ENCODE results near the gene GRB7. TPM values are rescaled to one million over a fixed set of nuclear protein-coding genes. Genes with fewer than 3 reads are reported as not detected.

Gene GRB7
- total and polyA plus RNA-seq, 8 donors = 12.4 to 34.2 (median 28.2) TPM

DNA sequence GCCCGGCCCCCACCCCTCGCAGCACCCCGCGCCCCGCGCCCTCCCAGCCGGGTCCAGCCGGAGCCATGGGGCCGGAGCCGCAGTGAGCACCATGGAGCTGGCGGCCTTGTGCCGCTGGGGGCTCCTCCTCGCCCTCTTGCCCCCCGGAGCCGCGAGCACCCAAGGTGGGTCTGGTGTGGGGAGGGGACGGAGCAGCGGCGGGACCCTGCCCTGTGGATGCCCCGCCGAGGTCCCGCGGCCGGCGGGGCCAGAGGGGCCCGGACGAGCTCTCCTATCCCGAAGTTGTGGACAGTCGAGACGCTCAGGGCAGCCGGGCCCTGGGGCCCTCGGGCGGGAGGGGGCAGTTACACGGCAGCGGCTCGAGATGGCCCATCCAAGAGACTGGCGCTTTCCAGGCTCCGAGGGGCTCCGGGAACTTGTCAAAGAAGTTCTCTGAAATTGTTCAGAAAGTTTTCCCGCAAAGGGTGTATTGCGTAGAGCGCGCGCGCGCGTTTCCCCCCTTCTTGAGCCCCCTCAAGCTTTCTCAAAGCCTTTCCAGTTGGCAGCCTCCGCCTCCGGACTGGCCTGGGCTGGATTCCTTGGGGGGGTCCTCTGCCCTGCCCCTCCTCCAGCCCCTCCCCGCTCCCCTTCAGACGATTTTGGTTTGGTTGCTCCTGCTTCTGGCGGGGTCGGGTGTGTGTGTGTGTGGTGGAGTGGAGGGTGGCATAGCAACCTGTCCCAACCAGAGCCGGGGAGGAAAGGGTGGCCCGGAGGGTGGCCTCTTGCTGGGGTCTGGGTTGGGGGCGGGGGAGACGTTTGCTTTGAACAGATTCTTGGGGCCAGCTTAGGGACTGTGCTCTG, 37.4 kb upstream of the GRB7 start:
- TF ChIP-seq, protein P1, sequence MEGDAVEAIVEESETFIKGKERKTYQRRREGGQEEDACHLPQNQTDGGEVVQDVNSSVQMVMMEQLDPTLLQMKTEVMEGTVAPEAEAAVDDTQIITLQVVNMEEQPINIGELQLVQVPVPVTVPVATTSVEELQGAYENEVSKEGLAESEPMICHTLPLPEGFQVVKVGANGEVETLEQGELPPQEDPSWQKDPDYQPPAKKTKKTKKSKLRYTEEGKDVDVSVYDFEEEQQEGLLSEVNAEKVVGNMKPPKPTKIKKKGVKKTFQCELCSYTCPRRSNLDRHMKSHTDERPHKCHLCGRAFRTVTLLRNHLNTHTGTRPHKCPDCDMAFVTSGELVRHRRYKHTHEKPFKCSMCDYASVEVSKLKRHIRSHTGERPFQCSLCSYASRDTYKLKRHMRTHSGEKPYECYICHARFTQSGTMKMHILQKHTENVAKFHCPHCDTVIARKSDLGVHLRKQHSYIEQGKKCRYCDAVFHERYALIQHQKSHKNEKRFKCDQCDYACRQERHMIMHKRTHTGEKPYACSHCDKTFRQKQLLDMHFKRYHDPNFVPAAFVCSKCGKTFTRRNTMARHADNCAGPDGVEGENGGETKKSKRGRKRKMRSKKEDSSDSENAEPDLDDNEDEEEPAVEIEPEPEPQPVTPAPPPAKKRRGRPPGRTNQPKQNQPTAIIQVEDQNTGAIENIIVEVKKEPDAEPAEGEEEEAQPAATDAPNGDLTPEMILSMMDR (IDR thresholded peaks at IDR 0.05) = no peak
- Histone ChIP-seq H3K27me3 (peaks cover 0 to 39% of the 10 kb centered on the region in 2 donors), H3K9me3 (no peaks in the 10 kb centered on the region), H3K27ac (peak overlapping the region; percentile 47 to 76), H3K4me3 (peak overlapping the region; percentile 54 to 67), H3K36me3 (no peaks in the 10 kb centered on the region), H3K4me1 (peaks cover 17 to 41% of the 10 kb centered on the region in 2 donors)
- ATAC-seq (peak; percentile 28), DNase-seq (peak in 3 of 4 donors; percentile 71 to 84 (median 84))
- intact Hi-C loops (cut with DNase I) = no loop called here

DNA sequence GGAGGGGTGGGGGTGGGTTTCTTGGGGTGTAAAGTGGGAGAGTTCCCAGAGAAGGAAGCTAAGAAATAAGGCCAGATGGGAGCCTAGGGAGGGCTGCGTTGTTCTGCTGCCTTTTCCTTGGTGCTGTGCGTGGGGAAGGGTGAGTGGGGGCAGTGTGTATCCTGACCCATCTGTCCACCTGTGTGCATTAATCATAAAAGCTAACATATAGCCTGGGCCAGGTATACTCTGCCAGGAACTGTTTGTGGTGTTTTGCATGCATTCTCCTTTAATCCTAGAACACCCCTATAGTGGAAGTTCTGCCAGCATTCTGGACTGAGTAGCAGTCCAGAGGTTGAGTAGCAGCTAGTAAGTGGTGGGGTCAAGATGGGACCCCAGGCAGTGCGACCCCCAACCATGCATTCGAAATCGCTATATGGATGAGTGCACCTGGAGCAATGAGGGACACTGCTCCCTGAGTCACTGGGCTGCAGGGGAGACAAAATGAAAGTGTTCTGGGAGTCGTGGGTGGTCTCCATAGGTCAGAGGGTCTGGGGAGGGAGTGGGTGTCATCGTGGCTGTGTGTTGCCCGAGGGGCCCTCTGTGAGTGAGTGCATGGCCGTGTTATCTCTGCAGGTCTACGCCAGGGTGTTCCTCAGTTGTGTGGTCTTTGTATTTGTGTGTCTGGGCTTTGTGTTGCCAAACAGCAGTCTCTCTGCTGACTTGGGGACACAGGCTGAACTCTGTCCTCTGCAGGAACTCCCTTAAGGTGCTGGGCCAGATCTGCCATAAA, 36.5 kb upstream of the GRB7 start:
- no peak overlapping the region for H3K27ac ChIP-seq
- intact Hi-C loops (cut with DNase I) = no loop called here
- ATAC-seq (no peak), DNase-seq (peak in 1 of 4 donors; percentile 27)
- no peaks in the 10 kb centered on the region for H3K9me3 ChIP-seq
- peaks cover 19 to 41% of the 10 kb centered on the region in 2 donors for H3K4me1 ChIP-seq
- H3K4me3 ChIP-seq = peak overlapping the region; percentile 54 to 67
- no peaks in the 10 kb centered on the region for H3K36me3 ChIP-seq
- H3K27me3 ChIP-seq = peaks cover 0 to 39% of the 10 kb centered on the region in 2 donors
- TF ChIP-seq, protein P1 (IDR thresholded peaks at IDR 0.05) = no peak

DNA sequence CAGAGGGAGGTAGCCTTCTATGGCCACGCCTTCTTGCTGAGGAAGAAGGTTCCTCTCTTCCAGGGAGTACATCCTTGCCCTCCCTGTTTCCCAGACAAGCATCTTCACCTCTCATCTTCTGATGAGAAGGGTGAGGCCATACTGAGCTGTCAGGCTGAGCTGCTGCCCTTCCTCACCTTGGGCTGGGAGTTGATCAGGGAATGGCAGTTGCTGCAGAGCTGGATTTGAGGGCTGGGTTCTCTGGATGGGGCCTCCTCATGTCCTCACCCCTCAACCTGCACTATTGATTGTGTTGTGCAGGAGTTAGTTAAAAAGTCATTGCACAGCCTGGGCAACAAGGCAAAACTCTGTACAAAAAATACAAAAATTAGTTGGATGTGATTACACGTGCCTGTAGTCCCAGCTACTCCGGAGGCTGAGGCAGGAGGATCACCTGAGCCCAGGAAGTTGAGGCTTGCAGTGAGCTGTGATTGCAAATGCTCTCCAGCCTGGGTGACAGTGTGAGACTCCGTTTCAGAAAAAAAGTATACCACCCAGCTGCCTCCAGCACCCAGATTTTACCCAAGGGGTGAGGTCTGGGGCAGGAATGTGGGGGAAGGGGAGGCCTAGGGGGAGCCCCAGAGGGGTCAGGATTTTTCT, 35.8 kb upstream of the GRB7 start:
- H3K36me3 ChIP-seq = no peaks in the 10 kb centered on the region
- peaks cover 0 to 39% of the 10 kb centered on the region in 2 donors for H3K27me3 ChIP-seq
- peak overlapping the region in 1 of 2 donors; percentile 67 for H3K4me3 ChIP-seq

DNA sequence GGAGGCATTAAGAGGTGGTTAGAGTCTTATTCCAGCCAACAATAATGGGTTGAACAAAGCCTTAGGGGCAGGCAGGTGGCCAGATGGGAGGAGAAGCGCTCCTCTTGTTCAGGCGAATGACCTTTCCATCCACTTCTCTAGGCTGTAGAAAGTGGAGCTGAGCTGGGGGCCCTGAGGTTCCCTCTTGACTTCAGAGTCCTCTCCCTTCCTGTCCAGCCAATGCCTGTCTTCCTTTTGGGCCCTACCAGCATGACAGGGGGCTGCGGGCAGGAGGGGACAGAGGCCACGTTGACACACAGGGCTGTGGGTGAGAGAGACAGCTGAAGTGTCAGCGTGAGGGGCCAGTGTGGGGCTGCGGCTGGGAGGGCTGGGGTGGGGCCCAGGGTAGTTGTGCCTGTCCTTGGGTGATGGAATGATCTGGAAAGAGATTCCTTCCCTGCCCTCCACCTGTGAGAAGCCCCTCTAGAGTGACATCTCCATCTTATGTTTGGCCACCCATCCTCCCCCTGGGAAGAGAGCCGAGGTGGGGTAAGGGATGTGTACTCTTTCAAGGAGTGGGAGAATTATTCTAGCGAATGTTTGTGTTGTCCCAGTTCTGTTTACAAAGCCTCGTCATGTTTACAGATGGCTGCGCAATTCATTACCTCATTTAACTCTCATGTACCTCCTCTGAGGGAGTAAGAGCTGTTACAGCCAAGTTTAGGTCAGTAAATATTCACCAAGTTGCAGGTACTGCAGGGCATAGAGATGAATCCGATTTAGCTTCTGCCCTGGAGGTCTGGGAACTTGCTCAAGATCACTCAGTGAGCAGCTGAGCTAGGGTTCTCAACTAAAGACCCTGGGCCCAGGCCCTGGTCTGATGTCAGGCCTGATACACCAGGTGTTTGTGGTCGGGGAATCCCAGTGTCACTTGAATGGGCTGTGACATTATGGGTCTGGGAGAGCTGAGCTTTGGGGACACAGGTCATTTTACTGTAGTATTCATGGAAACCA, 34.5 kb upstream of the GRB7 start:
- H3K36me3 ChIP-seq = peaks cover 0 to 10% of the 10 kb centered on the region in 2 donors

More for the DNA sequence above, 35.8 kb upstream of the GRB7 start:
- intact Hi-C loops (cut with DNase I) = no loop called here
- TF ChIP-seq, protein P1 (IDR thresholded peaks at IDR 0.05) = no peak
- ATAC-seq = no peak
- H3K9me3 ChIP-seq = no peaks in the 10 kb centered on the region
- peaks cover 19 to 41% of the 10 kb centered on the region in 2 donors for H3K4me1 ChIP-seq
- DNase-seq = peak in 1 of 4 donors; percentile 2
- H3K27ac ChIP-seq = no peak overlapping the region

More for the DNA sequence above, 34.5 kb upstream of the GRB7 start:
- ATAC-seq = peak; percentile 3
- TF ChIP-seq, protein P1 (IDR thresholded peaks at IDR 0.05) = no peak
- peak in 1 of 4 donors; percentile 58 for DNase-seq
- H3K4me1 ChIP-seq = peaks cover 19 to 41% of the 10 kb centered on the region in 2 donors
- no peaks in the 10 kb centered on the region for H3K9me3 ChIP-seq
- intact Hi-C loops (cut with DNase I) = no loop called here
- H3K27me3 ChIP-seq = peaks cover 0 to 39% of the 10 kb centered on the region in 2 donors
- H3K4me3 ChIP-seq = no peak overlapping the region
- H3K27ac ChIP-seq = peak overlapping the region in 1 of 2 donors; percentile 5
